ENCODE results near the gene OOEP.

OOEP gene

DNA sequence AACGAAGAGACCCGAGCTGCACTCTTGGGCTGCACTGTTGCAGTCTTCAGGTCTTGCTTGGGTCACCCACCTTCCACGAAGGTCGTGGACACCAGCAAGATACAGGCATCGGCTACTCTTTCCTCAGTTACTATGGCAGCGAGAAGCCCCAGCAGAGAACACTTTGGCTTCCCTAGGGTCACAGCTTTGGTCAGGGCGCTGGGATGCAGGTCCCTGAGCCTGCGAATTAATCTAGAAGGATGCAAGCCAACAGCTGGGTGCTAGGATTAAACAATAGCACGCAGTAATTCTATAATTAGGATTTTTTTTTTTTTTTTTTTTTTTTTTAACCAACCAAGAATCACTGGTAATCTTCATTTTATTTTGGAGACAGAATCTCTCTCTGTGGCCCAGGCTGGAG lies 5.1 kb downstream of the OOEP start:
- no peak for DNase-seq (ENCODE audit: low spot score)

DNA sequence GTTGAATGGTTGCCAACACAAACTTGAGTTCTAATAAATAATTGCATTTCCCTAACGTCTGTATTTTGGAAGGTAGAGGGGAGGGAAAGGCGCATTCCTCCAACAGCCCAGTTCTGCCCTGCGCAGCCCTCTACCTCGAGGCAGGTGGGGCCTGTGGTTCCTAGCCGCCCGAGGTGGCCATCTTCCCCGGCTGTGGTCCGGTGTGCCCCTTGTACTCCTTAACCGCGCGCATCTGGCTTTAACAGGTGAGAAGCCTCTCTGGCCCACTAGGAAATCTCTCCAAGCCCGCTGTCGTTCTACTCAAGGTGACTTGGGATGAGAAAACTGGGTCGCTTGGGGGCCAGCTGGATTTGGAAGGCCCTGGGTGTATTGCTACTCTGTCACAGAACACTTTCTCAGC lies 5.6 kb downstream of the OOEP start:
- DNase-seq (ENCODE audit: low spot score): no peak

DNA sequence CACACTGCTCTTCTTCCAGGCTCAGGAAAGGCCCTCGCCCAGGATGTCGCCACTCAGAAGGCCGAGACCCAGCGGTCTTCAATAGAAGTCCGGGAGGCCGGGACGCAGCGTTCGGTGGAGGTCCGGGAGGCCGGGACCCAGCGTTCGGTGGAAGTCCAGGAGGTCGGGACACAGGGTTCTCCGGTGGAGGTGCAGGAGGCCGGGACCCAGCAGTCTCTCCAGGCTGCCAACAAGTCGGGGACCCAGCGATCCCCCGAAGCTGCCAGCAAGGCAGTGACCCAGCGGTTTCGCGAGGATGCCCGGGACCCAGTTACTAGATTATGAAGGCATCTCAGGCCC lies 6.2 kb downstream of the OOEP start:
- no peak for DNase-seq (ENCODE audit: low spot score)

DNA sequence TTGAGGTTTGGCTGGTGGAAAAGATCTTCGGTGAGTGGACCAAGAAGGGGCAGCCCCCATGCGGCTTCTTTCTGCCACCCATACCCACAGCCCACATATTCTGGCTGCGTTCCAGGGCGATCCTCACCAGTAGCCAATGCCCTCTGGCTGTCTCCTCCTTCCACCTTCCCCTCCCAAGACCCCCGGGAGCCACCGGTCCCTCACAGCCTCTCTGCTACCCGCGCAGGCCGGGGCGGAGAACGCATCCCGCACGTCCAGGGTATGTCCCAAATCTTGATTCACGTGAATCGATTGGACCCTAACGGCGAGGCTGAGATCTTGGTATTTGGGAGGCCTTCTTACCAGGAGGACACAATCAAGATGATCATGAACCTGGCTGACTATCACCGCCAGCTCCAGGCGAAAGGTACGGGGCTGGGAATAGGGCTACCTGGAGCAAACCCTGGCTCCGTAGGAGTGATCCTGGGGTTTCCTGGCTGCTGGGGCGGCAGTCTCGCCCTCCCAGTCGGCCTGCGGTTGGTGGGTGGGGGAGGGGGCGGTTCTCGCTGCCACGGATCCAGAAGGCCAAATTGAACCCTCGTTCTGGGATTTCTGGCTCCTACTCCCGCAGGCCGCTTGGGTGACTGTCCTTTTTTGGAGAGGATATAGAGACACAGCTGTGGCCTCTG lies 6.7 kb downstream of the OOEP start:
- DNase-seq (ENCODE audit: low spot score): no peak

DNA sequence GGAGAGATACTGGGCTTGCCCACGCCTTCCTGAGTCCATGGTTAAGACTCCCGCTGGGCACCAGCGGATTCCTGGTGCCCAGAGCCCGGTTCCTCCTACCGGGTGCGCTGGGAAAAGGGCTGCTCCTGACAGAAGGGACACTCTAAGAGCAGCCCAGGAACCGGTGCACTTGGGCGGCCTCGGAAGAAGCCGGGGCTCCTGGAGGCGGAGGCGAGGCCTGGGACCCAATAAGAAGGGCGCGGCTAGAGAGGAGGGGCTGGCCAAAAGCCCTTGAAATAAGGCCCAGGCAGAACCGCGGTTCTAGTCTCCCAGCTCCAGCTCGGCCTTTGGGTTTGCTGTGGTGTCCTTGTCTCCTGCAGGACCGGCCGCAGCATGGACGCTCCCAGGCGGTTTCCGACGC lies 7.3 kb downstream of the OOEP start, which contains the start of gene KHDC3L:
KHDC3L (plus strand) TSS at position 301 of the 400 bp plus-strand sequence; CDS start at position 373, 72 bp downstream.
- DNase-seq (ENCODE audit: low spot score): no peak

DNA sequence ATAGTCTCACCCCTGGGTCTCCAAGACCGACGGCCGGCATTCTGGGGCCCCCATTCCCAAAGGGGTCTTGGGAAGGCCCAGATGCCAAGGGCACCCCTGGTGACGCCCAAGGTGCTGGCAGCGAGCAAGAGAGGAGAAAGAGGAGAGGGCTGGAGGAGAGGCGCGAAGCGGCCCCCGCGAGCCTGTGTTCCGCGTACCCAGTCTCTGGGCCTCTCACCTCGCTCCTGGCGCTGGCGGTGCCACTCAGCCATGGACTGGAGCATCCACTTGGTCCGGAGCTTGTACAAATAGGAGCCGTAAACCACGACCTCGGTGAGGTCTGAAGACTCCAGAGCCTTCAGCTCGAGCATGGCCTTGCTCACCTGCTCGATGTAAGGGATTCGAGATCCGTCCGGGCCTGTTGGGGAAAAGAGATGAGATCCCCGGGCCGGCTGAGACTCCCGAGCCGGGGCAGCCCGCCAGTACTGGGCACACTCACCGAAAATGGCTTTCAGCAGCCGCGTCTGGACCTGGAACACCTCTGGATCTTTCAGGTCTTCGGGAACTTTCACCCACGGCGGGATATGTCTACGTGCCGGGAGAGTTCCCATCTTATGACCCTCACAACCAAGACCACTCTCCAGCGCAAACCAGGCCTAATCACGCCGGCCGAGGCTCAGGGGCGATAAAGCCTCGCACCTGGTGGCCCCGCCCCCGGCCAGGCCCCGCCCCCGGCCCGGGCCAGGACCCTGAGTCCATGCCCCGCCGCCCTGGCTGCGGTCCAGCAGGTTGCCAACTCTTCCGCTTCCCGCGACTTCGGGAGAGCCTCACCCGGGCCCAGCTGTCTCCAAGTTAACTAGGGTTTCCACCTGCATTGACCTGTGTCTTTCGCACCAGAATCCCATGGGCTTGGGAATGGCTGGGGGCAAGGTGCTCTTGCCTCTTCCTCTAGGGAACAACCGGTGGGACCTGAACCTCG lies 15.8 kb downstream of the OOEP start, which contains the start of gene DPPA5:
DPPA5 (minus strand) TSS at position 641 of the 958 bp plus-strand sequence; CDS start at position 590, 51 bp downstream.
- no peak for DNase-seq (ENCODE audit: low spot score)

DNA sequence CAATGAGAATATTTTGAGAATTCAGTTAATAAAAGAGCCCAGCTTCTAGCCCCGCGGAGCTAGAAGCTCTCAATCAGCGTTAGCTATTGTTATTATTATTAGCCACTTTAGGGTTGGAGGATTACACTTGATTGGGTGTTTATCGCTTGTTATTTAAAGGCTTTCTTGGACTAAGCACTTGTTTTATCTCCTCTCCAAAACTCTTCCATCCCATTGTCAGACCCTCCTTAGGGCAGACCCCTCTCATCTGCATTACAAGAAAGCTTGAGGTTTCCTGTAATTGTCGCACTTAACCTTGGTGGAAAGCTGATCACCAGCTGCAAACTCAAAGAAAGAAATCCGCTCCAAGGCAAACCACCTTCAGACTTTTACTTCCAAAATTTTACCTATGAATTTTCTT lies 20.4 kb downstream of the OOEP start:
- no peak for DNase-seq (ENCODE audit: low spot score)

DNA sequence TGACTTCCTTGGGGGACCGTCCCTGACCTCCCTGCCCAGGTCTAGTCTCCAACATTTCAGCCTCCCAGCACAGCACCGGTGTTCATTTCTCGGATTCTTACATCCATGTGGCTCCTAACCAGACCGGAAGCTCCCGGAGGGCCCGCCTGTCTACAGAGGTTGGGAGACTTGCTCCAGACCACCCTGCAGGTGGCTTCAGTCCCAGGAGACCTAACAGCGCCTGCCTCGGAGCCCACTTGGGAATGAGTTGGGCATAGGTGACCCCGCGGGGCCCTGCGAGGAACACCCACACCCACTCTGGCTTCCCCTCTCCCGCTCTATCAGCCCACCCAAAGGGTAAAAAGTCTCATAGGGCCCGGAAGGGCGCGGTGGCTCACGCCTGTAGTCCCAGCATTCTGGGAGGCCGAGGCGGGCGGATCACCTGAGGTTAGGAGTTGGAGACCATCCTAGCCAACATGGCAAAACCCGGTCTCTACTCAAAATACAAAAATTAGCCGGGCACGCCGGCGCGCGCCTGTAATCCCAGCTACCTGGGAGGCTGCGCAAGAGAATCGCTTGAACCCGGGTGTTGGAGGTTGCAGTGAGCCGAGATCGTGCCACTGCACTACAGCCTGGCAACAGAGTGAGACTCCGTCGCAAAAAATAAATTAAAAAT lies 21.0 kb downstream of the OOEP start:
- no peak for DNase-seq (ENCODE audit: low spot score)

DNA sequence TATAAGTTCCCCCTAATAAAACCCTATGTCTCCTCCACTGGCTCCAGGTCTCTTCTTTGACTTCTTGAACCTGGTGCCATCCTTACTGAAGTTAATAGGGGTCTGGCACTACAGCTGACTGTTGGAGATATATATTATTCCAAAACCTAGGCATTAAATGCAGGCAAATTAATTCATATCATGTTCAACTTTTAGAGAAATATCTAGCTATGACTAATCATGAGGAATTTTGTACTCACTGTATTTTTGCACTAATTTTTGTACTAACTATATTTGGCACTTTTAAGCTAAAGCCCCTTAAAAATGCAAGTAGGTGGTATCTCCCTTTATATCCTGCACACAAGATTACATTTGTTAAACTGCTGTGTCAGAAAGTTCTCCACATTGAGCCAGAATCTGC lies 26.5 kb downstream of the OOEP start:
- DNase-seq (ENCODE audit: low spot score): no peak

DNA sequence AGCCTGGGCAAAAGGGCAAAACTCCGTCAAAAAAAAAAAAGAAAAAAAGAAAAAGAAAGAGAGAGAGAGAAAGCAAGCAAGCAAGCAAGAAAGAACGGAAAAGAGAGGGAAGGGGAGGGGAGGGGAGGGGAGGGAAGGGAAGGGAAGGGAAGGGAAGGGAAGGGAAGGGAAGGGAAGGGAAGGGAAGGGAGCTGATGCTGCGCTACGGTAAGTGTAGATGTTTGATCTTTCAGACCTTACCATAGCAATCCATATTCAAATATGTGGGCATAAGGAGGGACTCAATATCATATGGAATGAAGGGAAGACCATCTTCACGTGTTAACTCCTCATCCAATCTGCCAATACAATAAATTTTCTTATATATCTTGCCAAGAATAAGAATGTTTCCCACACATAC lies 27.5 kb downstream of the OOEP start:
- DNase-seq (ENCODE audit: low spot score): no peak

DNA sequence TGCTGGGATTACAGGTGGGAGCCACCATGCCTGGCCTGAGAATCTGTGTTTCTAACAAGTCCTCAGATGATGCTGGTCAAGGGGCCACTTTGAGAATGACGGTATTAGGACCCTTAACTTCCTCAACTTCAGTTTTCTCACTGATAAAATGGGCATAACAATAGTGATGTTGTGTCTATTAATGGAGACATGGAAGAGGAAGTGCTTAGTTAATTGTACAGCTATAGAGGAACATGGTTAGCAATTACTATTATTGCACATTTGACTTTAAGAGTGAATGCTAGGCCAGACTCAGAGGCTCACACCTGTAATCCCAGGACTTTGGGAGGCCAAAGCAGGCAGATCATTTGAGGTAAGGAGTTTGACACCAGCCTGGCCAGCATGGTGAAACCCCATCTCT lies 28.4 kb downstream of the OOEP start:
- DNase-seq (ENCODE audit: low spot score): no peak

DNA sequence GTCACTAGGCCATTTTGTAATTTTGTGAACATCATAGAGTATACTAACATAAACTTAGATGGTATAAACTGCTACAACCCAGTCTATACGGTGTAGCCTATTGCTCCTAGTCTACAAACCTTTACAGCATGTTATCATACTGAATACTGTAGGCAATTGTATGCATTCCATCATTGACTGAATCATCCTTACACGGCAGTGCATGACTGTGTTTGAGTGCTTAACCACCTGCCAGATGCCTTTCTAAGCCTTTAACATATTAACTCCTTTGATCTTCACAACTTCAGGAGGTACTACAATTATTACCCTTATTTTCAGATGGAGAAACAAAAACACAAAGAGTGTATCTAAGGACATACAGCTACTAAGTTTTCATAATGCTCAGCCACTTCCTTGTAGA lies 29.6 kb downstream of the OOEP start:
- DNase-seq (ENCODE audit: low spot score): peak; percentile 31

DNA sequence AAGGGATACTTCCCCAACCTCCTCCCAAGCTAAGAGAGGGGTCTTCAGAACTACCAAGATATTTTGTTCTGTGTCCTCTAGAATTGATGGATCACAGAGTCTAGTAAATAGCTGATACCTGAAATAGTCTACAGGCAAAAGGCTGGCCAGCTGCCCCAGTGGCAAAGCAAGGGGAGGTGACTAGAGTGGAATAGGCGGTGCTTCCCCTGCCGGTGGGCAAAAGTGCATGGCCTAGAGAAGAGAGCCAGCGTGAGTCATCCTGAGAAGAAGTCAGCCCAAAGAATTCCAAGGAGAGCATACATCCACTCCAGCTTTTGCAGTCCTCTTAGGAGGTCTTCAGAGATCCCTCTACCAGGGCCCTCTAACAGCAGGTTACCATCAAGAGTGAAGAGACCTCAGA lies 30.4 kb downstream of the OOEP start:
- DNase-seq (ENCODE audit: low spot score): peak; percentile 9

DNA sequence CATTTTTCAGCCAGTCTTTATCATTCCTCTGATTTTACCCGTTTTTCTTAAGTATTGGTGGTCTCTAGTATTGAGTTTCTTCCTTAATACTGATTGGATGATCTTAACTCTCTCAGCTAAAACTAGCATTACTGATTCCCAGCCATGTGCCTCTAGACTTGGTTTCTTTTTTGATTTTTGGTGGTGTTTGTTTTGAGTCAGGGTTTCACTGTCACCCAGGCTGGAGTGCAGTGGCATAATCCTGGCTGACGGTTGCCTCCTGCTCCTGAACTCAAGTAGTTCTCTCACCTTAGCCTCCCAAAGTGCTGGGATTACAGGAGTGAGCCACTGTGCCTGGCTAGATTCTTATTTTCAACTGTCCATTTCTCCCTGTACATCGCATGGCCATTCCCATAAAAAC lies 40.5 kb downstream of the OOEP start:
- no peak for DNase-seq (ENCODE audit: low spot score)

DNA sequence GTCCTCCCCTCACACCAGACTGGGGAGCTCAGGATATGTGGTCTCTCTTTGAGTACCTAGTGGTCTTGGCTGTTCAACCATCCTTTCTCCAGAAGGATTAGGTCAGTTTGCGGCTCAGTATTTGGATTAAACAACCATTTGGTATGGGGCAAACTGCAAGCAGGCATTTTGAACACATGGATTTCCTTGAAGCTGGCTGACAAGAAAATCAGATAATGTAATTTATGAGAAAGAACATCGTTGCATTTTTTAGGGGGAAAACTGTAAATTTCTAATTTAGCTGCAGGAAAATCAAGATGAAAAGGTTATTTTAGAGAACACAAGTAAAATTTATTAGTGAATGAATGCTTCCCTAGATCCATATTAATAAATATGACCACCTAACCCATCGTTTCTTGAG lies 40.9 kb downstream of the OOEP start:
- no peak for DNase-seq (ENCODE audit: low spot score)

DNA sequence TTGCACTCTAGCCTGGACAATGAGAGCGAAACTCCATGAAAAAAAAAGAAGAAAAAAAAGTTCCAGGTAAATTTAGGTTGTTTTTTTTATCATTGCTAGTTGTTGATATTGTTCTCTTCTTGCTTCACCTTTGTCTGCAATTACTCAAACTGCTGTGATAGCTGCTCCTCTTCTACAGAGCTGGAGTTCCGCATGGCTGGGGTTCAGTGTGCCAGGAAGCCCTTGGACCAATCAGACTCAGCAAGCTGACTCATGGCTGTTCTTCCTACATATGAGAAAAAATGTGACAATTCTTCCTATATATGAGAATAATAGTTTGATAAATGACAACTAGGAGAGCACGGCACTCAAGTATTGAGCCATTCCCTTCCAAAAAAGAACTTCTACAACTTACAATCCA lies 44.0 kb downstream of the OOEP start:
- no peak for DNase-seq (ENCODE audit: low spot score)

DNA sequence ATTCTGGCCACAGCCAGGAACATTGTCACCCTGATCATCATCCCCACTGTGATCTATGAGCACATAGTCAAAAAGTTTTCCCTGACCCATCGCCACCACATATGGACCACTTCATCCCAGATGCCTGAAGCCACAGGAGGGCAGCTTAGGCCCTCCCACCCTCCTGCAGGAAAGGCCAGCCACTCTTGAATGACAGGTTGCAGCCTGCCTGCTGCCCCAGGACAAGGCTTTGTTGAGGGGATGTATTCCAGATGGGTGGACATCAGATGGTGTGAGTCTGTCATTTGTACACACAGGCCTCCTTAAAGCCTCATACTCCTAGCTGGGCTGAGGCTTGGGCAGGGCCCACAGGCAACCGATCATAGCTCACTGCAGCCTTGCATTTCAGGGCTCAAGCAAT lies 46.4 kb downstream of the OOEP start:
- no peak for DNase-seq (ENCODE audit: low spot score)
